H1 (cell line): ENCODE data around the gene FAIM2.

Experiments
- CHD2 ChIP-seq: IDR thresholded peaks from 2 replicates; pipeline ENCODE4 v1.6.1; 2012; ENCODE audit warnings: low read length, improper control_type of control experiment
- CTCF ChIP-seq, 3 experiments: IDR thresholded peaks; 1 replicate in 2 of 3; 2 replicates in 1 of 3; pipeline versions ENCODE4 v1.5.1 to v1.6.1; 2011; ENCODE audit warnings: low read length in 3 of 3, mild to moderate bottlenecking in 3 of 3, inconsistent platforms in 2 of 3, low read depth in 1 of 3, moderate library complexity in 1 of 3; ENCODE audit not compliant: insufficient read depth in 1 of 3; ENCODE audit errors: control extremely low read depth in 1 of 3
- EGR1 ChIP-seq: IDR thresholded peaks from 2 replicates; pipeline ENCODE4 v1.6.1; 2011; ENCODE audit warnings: low read depth, low read length, borderline replicate concordance
- EZH2 ChIP-seq: fragments of 200-600 bp; sonication (generic); IDR thresholded peaks from 2 replicates; pipeline ENCODE4 v1.7.1; 2012; ENCODE audit warnings: low read depth, mild to moderate bottlenecking, moderate library complexity, low read length, inconsistent platforms; ENCODE audit not compliant: severe bottlenecking
- JUND ChIP-seq: IDR thresholded peaks from 2 replicates; pipeline ENCODE4 v1.6.1; 2011; ENCODE audit warnings: mild to moderate bottlenecking, improper control_type of control experiment, low read length
- POLR2A ChIP-seq, 2 experiments: IDR thresholded peaks; 1 replicate in 1 of 2; 2 replicates in 1 of 2; pipeline ENCODE4 v1.6.1; 2011; ENCODE audit warnings: low read depth in 2 of 2, low read length in 2 of 2, mild to moderate bottlenecking in 2 of 2; ENCODE audit errors: control extremely low read depth in 1 of 2
- SP1 ChIP-seq: IDR thresholded peaks from 2 replicates; pipeline ENCODE4 v1.6.1; 2011; ENCODE audit warnings: low read depth, low read length
- SUZ12 ChIP-seq: fragments of 200-600 bp; sonication (generic); IDR thresholded peaks from 2 replicates; pipeline ENCODE4 v1.6.1; 2012; ENCODE audit warnings: mild to moderate bottlenecking, inconsistent platforms, low read length, moderate library complexity, mixed read lengths
- TAF7 ChIP-seq: optimal IDR thresholded peaks from 2 replicates; pipeline ENCODE3; 2011; ENCODE audit warnings: low read depth, mild to moderate bottlenecking, inconsistent platforms, low read length, moderate library complexity, borderline replicate concordance

- TF ChIP-seq CTCF (IDR thresholded peaks at IDR 0.05; ENCODE audit: control extremely low read depth in 1 of 3, insufficient read depth in 1 of 3, low read depth in 1 of 3, low read length in 3 of 3): no peak
- no peak for TF ChIP-seq TAF7
- TF ChIP-seq EGR1: no peak
- TF ChIP-seq SP1: no peak
- TF ChIP-seq EZH2: no peak
- no peak for TF ChIP-seq CHD2
- no peak for TF ChIP-seq SUZ12
- TF ChIP-seq JUND: no peak
- TF ChIP-seq POLR2A (IDR thresholded peaks at IDR 0.05; ENCODE audit: control extremely low read depth in 1 of 2, low read depth in 2 of 2, low read length in 2 of 2): no peak
Observed at GRCh38 chr12:49952391-49953055, 48.8 kb upstream of the FAIM2 start.
